GM12874 (cell line): Measurements from ENCODE around the gene HSD17B2.

Experiments
- CTCF ChIP-seq: IDR thresholded peaks from 2 replicates; pipeline ENCODE4 v1.5.1; 2011; ENCODE audit warnings: low read depth, mild to moderate bottlenecking, control low read depth, low read length, moderate library complexity; ENCODE audit not compliant: insufficient read depth

The HSD17B2 gene

GRCh38 chr16:82033683-82034300, 1.3 kb upstream of the HSD17B2 start:
- TF ChIP-seq CTCF: no peak

GRCh38 chr16:82037251-82037650, 2.2 kb downstream of the HSD17B2 start:
- TF ChIP-seq CTCF: no peak

GRCh38 chr16:82037666-82038065, 2.6 kb downstream of the HSD17B2 start:
- no peak for TF ChIP-seq CTCF

GRCh38 chr16:82040296-82040695, 5.2 kb downstream of the HSD17B2 start:
- no peak for TF ChIP-seq CTCF

- TF ChIP-seq CTCF: no peak
Measured at GRCh38 chr16:82041542-82041941, 6.5 kb downstream of the HSD17B2 start.

GRCh38 chr16:82042144-82042543, 7.1 kb downstream of the HSD17B2 start:
- TF ChIP-seq CTCF: no peak

- no peak for TF ChIP-seq CTCF
Measured at GRCh38 chr16:82042846-82043245, 7.8 kb downstream of the HSD17B2 start.
